ENCODE data around the gene CLCN1.
A peak's percentile ranks its signal among the peaks of the same experiment; 100 is the strongest.

The CLCN1 gene

DNA sequence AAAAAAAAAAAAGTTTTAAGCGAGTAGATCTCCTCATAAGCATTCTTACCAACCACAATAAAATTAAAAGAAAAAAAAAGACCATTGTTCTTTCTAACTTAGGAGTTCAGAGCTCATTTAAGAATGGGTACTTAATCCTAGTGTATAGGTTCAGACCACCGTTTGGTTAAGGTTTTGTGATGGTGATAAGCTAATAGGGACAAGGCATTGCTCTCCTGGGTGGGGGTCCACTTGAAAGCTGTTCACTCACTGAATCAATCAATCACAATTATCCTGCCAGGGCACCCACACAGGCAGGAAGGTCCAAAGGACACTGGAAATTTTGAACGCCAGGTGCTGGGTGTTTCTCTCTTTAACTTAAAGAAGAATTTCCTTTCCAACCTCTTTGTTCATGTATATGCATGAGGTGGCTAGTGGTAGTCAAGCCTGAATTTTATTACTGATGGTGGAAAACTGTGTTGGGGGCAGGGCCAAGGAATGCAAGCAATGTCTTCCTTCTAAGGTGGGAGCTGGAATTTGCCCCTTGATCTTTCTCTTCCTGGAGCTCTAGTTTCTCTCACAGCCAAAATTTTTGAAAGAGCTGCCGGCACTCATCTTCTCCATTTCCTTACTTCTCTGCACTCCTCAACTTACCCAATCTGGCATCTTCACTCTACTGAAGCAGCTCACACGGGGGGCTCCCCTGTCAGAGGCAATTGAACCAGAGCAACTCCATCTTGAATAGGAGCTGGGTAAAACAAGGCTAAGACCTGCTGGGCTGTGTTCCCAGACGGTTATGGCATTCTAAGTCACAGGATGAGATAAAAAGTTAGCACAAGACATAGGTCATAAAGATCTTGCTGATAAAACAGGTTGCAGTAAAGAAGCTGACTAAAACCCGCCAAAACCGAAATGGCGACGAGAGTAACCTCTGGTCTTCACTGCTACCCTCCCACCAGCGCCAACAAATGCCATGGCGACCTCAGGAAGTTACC, 54.1 kb downstream of the CLCN1 start:
- no peak for DNase-seq

GRCh38 chr7:143372070-143372469, 56.2 kb downstream of the CLCN1 start:
- no peak for DNase-seq

- no peak for DNase-seq
Observed at GRCh38 chr7:143373255-143373794, 57.4 kb downstream of the CLCN1 start.

DNA sequence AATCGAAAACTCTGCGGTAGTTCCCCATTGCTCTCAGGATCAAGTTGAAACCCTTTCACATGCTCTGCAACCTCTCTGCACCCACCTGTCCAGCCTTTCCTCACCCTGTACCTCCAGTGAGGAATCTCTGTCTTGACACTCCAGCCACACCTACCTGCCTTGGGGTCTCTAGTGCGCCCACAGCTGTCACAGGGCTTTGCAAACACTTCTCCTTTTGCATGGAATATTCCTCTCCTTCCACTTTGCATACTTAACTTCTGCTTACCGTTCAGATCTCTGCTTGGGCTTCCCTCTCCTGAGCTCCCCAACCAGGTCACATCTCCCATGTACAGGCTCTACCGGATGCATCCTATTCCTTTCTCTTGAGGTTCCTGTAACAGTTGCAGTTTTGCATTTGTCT, 58.6 kb downstream of the CLCN1 start:
- DNase-seq: no peak

DNA sequence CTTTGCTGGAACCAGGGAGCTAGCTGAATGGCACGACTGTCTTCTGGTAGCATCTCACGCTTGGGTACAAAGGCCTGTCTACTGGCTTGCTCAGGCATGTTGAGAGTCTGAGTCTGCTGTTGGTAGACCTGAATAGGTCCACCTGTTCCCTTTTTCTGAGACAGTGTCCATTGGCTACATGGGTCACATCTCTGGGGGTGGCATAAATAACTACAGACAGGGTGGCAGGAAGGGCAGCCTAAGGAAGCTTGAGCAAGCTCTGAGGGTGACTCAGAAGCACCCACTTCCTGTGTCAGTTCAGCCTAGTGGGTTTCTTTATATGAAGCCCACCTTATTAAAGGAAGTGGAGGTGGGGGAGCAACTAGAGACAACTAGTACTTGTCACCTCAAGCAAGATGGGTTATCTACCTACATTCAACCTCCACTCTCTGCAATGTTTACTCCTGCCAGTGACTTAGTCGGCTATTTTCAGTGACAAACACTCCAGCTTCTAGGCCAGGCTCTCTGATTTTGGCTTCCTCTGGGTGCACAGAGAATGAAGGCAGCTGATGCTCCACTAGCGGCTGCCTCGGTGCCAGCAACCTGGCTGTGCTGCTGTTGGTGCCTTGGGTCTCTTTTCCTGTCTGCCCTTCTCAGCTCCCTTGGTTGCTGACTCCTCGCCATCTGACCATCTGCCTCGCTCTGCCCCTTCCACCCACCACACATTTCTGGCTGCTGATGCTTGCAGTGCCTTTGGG, 59.6 kb downstream of the CLCN1 start:
- DNase-seq: peak; percentile 73

DNA sequence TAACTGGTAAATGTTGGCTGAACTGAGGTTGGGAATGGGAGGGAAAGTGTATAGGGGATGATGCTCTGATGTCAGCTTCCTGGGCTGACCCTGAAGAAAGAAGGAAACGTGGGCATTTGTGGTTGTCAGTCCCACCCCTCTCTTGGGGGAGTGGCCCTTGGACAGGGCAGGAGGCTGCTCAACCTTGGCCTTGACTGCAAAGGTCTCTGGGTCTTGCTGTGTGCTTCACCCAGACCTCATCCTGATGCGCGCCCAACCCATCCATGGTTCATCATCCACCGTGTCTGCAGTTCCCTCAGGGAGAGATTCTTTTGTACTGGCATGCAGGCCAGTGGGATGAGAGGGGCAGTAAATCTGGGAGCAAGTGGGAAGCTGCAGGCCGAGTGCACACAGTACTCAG, 60.5 kb downstream of the CLCN1 start:
- DNase-seq: no peak

DNA sequence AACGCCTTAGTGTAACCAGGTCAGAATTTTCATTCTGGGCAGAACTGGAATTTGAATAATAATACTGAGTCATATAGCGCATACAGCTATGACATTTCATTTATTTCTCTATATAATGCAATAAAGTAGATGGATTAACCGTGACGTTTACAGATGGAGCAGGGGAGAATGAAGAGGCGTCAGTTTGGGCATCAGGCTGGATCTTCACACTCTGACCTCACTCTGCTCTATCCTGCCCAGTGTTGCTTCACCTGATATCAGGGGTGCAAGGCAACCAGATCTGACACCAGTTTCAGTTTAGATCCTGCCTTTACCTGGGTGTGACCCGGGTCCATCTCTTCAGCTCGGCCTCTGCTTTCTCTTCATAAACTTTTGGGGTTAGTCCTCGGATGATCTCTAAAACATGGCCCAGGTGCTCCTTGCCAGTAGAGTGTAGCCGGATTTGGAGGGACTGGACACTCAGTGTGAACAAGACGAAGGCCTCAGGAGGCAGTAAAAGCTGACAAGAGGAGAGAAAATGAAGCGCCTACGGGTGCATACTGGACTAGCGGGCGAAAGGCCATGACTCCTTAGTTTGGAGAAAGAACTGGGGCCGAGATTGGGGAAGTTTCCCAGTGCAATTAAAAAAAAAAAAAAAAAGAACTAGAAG, 63.8 kb downstream of the CLCN1 start:
- no peak for DNase-seq

DNA sequence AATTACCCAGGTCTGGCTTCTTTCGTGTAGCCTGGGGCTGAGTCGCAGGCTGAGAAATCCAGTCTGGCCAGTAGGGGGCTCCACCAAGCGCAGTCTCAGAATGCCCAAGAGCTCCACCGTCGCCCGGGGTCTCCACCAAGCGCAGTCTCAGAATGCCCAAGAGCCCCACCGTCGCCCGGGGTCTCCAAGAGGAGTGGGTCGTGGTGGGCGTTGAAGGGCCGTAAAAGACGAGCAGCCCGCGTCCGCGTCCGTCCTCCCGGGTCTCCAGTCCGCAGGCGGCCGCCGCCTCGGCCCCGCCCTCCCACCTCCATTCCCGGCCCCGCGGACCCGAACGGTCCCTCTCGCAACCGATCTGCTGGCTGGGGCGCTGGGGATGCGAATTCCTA, 64.3 kb downstream of the CLCN1 start:
- peak; percentile 97 for DNase-seq

DNA sequence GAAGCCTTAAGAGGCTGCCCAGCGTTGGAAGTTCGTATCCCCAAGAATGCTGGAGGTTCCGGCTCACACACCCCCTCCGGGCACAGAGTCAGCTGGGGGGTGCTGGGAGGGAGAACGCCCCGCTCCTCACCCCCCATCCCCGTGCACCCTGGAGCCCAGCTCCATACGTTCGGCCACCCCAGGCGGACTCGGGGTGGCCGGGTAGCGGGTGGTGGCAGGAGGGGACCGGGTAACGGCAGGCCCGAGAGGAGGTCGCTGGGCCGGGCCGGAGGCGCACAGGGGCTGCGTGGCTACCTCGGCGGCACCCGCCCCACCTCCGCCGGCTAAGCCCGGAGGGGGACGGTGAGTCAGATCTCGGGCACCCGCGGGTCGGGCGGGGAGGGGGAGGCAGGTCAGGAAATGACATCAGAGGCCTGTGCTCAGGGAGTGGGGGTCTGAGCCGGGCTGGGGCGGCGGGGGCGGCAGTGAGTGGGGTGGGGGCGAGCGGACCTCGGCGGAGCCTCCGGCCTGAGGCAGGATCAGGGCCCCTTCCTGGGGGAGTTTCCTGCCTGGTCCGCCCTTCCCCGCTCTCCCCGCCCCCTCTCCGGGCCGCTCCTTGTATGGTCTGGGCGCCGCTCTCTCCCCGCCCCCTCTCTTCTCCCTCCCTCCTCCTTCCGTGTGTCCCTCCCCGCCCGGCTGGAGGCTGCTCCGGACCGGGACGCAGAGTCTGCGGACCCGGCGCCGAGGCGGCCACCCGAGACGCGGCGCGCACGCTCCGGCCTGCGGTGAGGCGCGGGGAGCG, 64.9 kb downstream of the CLCN1 start, which contains the start of gene ZYX:
TSS of gene ZYX (plus strand) at position 700 of the 781 bp plus-strand sequence. CDS start 227 bp downstream, outside the sequence.
- DNase-seq: peak; percentile 95

DNA sequence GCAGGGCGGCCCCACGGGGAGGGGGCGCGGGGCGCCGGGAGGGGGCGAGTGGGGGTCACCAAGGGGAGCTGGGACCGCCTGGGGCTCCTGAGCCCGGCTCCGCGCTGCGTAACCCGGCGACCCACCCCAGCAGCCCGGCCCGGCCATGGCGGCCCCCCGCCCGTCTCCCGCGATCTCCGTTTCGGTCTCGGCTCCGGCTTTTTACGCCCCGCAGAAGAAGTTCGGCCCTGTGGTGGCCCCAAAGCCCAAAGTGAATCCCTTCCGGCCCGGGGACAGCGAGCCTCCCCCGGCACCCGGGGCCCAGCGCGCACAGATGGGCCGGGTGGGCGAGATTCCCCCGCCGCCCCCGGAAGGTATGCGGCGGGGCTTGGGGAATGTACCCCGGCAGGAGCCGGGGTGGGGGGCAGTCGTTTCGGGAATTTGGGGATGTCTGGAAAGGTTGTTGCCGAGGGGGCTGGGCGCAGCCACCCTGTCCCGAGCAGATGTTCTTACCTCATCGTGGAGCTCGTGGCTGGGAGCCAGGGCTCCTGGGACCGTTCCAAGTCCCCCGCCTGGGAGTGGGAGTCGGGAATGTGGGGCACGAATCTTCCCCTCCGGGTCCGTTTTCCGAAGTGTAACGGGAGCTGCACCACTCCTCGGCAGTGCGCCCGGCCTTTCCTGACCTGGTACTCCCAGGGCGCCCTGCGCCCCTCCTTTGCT, 65.7 kb downstream of the CLCN1 start:
- DNase-seq: peak; percentile 68

GRCh38 chr7:143382126-143382790, 66.3 kb downstream of the CLCN1 start:
- DNase-seq: no peak

DNA sequence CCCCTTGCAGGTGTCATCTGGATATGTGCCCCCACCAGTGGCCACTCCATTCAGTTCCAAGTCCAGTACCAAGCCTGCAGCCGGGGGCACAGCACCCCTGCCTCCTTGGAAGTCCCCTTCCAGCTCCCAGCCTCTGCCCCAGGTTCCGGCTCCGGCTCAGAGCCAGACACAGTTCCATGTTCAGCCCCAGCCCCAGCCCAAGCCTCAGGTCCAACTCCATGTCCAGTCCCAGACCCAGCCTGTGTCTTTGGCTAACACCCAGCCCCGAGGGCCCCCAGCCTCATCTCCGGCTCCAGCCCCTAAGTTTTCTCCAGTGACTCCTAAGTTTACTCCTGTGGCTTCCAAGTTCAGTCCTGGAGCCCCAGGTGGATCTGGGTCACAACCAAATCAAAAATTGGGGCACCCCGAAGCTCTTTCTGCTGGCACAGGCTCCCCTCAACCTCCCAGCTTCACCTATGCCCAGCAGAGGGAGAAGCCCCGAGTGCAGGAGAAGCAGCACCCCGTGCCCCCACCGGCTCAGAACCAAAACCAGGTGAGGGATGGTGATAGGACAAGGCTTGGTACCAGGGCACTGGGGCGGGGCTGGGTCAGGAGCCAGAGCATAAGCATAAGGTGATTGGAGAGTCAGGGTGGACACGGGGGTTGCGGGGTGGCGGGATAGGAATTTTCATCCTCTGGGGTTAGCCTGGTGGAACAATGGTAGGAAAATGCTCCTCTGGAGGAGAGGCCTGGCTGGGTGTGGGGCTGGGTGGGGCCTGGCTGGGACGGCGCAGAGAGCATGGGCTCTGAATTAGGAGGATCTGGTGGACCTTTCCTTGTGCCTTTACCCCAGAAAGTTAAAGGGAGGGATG, 67.1 kb downstream of the CLCN1 start:
- DNase-seq: no peak

- DNase-seq: no peak
Observed at GRCh38 chr7:143383642-143383957, 67.7 kb downstream of the CLCN1 start.

GRCh38 chr7:143384148-143384547, 68.2 kb downstream of the CLCN1 start:
- no peak for DNase-seq

DNA sequence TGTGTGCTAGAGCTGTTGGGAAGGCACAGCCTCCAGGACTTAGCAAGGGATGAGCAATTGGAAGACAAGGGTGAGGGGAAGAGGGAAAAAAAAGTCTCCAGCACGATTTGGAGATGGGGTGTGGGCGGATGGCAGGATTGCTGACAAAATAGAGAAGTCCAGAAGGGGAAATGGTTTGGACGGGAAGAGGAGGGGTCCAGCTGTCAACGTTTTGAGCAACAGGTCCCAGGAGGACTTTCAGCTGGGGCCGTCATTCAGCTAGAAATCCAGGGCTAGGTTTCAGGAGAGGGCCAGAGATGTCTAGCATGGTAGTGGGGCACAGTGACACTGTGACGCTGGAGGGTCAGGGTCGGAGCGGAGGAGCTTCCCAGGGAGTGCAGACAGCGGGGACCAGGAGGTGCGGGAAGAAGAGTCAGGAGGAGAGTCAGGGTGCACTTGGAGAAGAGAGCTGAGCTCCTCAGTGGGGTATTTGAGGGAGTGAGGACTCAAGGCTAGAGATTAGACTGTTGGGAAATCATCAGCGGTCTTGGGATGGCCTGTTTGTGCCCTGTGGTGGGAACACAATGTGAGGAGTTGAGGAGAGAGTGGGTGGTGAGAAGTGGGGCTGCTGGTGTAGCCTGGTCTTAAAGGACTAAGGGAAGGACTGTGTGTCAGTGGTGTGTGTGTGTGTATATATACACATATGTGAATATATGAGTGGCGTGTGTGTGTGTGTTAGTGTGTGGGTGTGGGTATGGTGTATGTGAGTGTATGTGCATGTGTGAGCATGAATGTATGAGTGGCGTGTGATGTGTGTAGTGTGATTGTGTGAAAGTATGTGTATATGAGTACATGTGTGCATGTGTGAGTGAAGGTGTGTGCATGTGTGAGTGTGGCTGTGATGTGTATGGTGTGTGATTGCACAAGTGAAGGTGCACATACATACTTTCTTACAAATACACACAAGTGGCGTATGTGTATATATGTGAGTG, 69.0 kb downstream of the CLCN1 start:
- no peak for DNase-seq

DNA sequence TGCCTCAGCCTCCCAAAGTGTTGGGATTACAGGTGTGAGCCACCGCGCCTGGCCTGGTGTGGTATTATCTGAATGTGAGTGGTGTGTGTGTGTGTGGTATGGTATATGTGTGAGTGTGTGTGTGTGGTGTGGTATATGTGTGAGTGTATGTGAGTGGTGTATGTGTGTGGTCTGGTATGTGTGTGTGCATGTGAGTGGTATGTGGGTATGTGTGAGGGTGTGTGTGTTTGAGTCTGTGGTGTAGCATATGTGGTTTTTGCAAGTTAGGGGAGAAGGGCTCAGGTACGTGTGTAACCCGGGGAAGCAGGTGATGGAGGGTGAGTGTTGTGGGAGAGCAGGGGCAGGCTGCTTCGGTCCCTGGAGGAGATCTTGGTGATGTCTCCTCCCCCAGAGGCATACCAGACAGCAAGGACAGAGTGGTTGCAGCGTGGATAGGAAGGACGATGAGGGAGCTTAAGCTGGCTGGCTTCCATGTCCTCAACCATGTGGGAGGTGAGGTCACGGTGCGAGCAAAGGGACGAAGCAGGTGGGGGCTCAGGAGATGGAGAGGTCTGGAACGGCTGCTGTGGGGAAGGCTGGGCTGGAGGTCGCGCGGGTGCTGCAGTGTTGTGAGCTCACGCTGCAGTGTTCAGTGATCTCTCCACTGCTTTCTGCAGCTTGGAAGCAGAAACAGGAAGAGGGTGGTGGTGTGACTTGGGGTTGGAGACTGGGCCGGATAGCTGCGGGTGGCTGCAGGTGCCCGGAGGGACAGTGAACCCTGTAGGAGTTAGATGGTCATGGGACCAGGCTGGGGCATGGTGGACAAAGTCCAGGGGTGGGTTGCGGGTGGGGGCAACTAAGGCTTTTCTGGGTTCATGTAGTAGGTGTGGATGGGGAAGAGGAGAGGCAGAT, 70.2 kb downstream of the CLCN1 start:
- peak; percentile 67 for DNase-seq

- DNase-seq: no peak
Observed at GRCh38 chr7:143387156-143387975, 71.5 kb downstream of the CLCN1 start.
